Memory B cell (primary cell): Measurements from ENCODE around the gene CARMIL1.

Source experiments
- ATAC-seq: fragments of 150-1000 bp; cut with Tn5 transposase; 2 replicates; pipeline ENCODE4 v1.10.0; 2021; ENCODE audit warnings: low read depth, mild to moderate bottlenecking, moderate library complexity
- DNase-seq, 2 donors: peaks; one replicate each; pipeline ENCODE4 v3.0.0; 2022; ENCODE audit warnings: low spot score in 2 of 2
- H3K27ac Mint-ChIP-seq: one replicate; pipeline ENCODE4 v1.8.0; 2022; ENCODE audit warnings: mild to moderate bottlenecking, moderate library complexity, mixed read lengths
- H3K27me3 Mint-ChIP-seq: one replicate; pipeline ENCODE4 v1.8.0; 2022; ENCODE audit warnings: mixed read lengths
- H3K36me3 Mint-ChIP-seq: one replicate; pipeline ENCODE4 v1.8.0; 2022; ENCODE audit warnings: mild to moderate bottlenecking, mixed read lengths
- H3K4me1 Mint-ChIP-seq: one replicate; pipeline ENCODE4 v1.8.0; 2022; ENCODE audit warnings: mixed read lengths
- H3K4me3 Mint-ChIP-seq: one replicate; pipeline ENCODE4 v1.8.0; 2022; ENCODE audit warnings: mild to moderate bottlenecking, moderate library complexity, mixed read lengths
- H3K9me3 Mint-ChIP-seq: one replicate; pipeline ENCODE4 v1.8.0; 2022; ENCODE audit warnings: mixed read lengths

Gene CARMIL1

GRCh38 chr6:25537349-25538018 is 258.3 kb downstream of the CARMIL1 start:
- H3K4me1 Mint-ChIP-seq = no peaks in the 10 kb centered on the region
- H3K4me3 Mint-ChIP-seq = peak overlapping the region; percentile 14
- no peak for DNase-seq
- H3K9me3 Mint-ChIP-seq = no peaks in the 10 kb centered on the region
- ATAC-seq = no peak
- peaks cover 8% of the 10 kb centered on the region for H3K36me3 Mint-ChIP-seq
- H3K27ac Mint-ChIP-seq = no peak overlapping the region
- peaks cover 1% of the 10 kb centered on the region for H3K27me3 Mint-ChIP-seq

GRCh38 chr6:25541228-25541627 is 262.1 kb downstream of the CARMIL1 start:
- Mint-ChIP-seq H3K9me3 (no peaks in the 10 kb centered on the region), H3K27me3 (peaks cover 2% of the 10 kb centered on the region), H3K27ac (no peak overlapping the region), H3K4me3 (no peak overlapping the region), H3K36me3 (peaks cover 8% of the 10 kb centered on the region), H3K4me1 (no peaks in the 10 kb centered on the region)
- no peak for ATAC-seq
- DNase-seq = no peak

GRCh38 chr6:25542984-25543910 is 264.1 kb downstream of the CARMIL1 start:
- ATAC-seq (no peak), DNase-seq (no peak)
- H3K27me3 Mint-ChIP-seq = peaks cover 2% of the 10 kb centered on the region
- H3K4me1 Mint-ChIP-seq = no peaks in the 10 kb centered on the region
- no peaks in the 10 kb centered on the region for H3K9me3 Mint-ChIP-seq
- H3K4me3 Mint-ChIP-seq = no peak overlapping the region
- H3K27ac Mint-ChIP-seq = no peak overlapping the region
- H3K36me3 Mint-ChIP-seq = peaks cover 8% of the 10 kb centered on the region

GRCh38 chr6:25544833-25545232 is 265.7 kb downstream of the CARMIL1 start:
- ATAC-seq (no peak), DNase-seq (no peak)
- Mint-ChIP-seq H3K27me3 (peaks cover 2% of the 10 kb centered on the region), H3K9me3 (no peaks in the 10 kb centered on the region), H3K27ac (no peak overlapping the region), H3K4me3 (no peak overlapping the region), H3K36me3 (peaks cover 4% of the 10 kb centered on the region), H3K4me1 (no peaks in the 10 kb centered on the region)

- Mint-ChIP-seq H3K36me3 (no peaks in the 10 kb centered on the region), H3K27me3 (peaks cover 2% of the 10 kb centered on the region), H3K27ac (no peak overlapping the region), H3K4me3 (no peak overlapping the region), H3K4me1 (no peaks in the 10 kb centered on the region), H3K9me3 (no peaks in the 10 kb centered on the region)
- DNase-seq (no peak), ATAC-seq (no peak)
Measured at GRCh38 chr6:25547797-25548196, 268.6 kb downstream of the CARMIL1 start.

GRCh38 chr6:25548451-25548850 is 269.3 kb downstream of the CARMIL1 start:
- peaks cover 2% of the 10 kb centered on the region for H3K27me3 Mint-ChIP-seq

GRCh38 chr6:25550631-25551030 is 271.5 kb downstream of the CARMIL1 start:
- Mint-ChIP-seq H3K27ac (no peak overlapping the region), H3K4me3 (no peak overlapping the region), H3K4me1 (no peaks in the 10 kb centered on the region), H3K9me3 (no peaks in the 10 kb centered on the region), H3K27me3 (peaks cover 3% of the 10 kb centered on the region), H3K36me3 (no peaks in the 10 kb centered on the region)
- DNase-seq = no peak
- ATAC-seq = no peak

More at GRCh38 chr6:25548451-25548850, 269.3 kb downstream of the CARMIL1 start:
- no peaks in the 10 kb centered on the region for H3K9me3 Mint-ChIP-seq
- H3K4me3 Mint-ChIP-seq = no peak overlapping the region
- no peak overlapping the region for H3K27ac Mint-ChIP-seq
- no peaks in the 10 kb centered on the region for H3K36me3 Mint-ChIP-seq
- ATAC-seq = no peak
- no peaks in the 10 kb centered on the region for H3K4me1 Mint-ChIP-seq
- no peak for DNase-seq

GRCh38 chr6:25553502-25553901 is 274.3 kb downstream of the CARMIL1 start:
- H3K4me1 Mint-ChIP-seq = peaks cover 3% of the 10 kb centered on the region
- H3K9me3 Mint-ChIP-seq = no peaks in the 10 kb centered on the region
- H3K4me3 Mint-ChIP-seq = no peak overlapping the region
- ATAC-seq (no peak), DNase-seq (no peak)
- H3K27me3 Mint-ChIP-seq = peaks cover 5% of the 10 kb centered on the region
- H3K27ac Mint-ChIP-seq = no peak overlapping the region
- peaks cover 2% of the 10 kb centered on the region for H3K36me3 Mint-ChIP-seq

- no peak for ATAC-seq
- Mint-ChIP-seq H3K27ac (no peak overlapping the region), H3K9me3 (no peaks in the 10 kb centered on the region)
Measured at GRCh38 chr6:25555188-25555587, 276.0 kb downstream of the CARMIL1 start.

GRCh38 chr6:25556516-25556915 is 277.3 kb downstream of the CARMIL1 start:
- Mint-ChIP-seq H3K9me3 (no peaks in the 10 kb centered on the region), H3K36me3 (peaks cover 2% of the 10 kb centered on the region), H3K27me3 (peaks cover 5% of the 10 kb centered on the region), H3K27ac (no peak overlapping the region), H3K4me1 (peaks cover 3% of the 10 kb centered on the region), H3K4me3 (no peak overlapping the region)
- DNase-seq = peak; percentile 69 to 75
- ATAC-seq = peak; percentile 45

More at GRCh38 chr6:25555188-25555587, 276.0 kb downstream of the CARMIL1 start:
- no peak overlapping the region for H3K4me3 Mint-ChIP-seq
- no peak for DNase-seq
- H3K27me3 Mint-ChIP-seq = peaks cover 5% of the 10 kb centered on the region
- peaks cover 3% of the 10 kb centered on the region for H3K4me1 Mint-ChIP-seq
- peaks cover 2% of the 10 kb centered on the region for H3K36me3 Mint-ChIP-seq

- Mint-ChIP-seq H3K27ac (no peak overlapping the region), H3K4me3 (no peak overlapping the region), H3K36me3 (peaks cover 2% of the 10 kb centered on the region), H3K27me3 (peaks cover 5% of the 10 kb centered on the region), H3K9me3 (no peaks in the 10 kb centered on the region), H3K4me1 (peaks cover 3% of the 10 kb centered on the region)
- ATAC-seq (no peak), DNase-seq (no peak)
Measured at GRCh38 chr6:25558155-25558817, 279.1 kb downstream of the CARMIL1 start.

- Mint-ChIP-seq H3K4me3 (no peak overlapping the region), H3K9me3 (no peaks in the 10 kb centered on the region), H3K36me3 (peaks cover 2% of the 10 kb centered on the region), H3K4me1 (peaks cover 3% of the 10 kb centered on the region), H3K27me3 (peaks cover 3% of the 10 kb centered on the region), H3K27ac (no peak overlapping the region)
- DNase-seq (no peak), ATAC-seq (no peak)
Measured at GRCh38 chr6:25560865-25561264, 281.7 kb downstream of the CARMIL1 start.

GRCh38 chr6:25564943-25565342 is 285.8 kb downstream of the CARMIL1 start:
- Mint-ChIP-seq H3K4me3 (no peak overlapping the region), H3K27me3 (peaks cover 2% of the 10 kb centered on the region), H3K36me3 (no peaks in the 10 kb centered on the region), H3K9me3 (no peaks in the 10 kb centered on the region), H3K27ac (no peak overlapping the region), H3K4me1 (no peaks in the 10 kb centered on the region)
- no peak for DNase-seq
- ATAC-seq = no peak

GRCh38 chr6:25570578-25570977 is 291.4 kb downstream of the CARMIL1 start:
- Mint-ChIP-seq H3K36me3 (no peaks in the 10 kb centered on the region), H3K4me1 (no peaks in the 10 kb centered on the region), H3K27me3 (peaks cover 2% of the 10 kb centered on the region), H3K4me3 (no peak overlapping the region), H3K9me3 (no peaks in the 10 kb centered on the region), H3K27ac (no peak overlapping the region)
- no peak for ATAC-seq
- no peak for DNase-seq
